Measurements from ENCODE around the gene HSPG2.
"Not testable (repeated sequence)": the region's sequence is repeated elsewhere in the genome, so short reads cannot be mapped to it uniquely, and the experiment has no call there.

The HSPG2 gene

GRCh38 chr1:21821385-21822019, 115.6 kb downstream of the HSPG2 start:
- no peak for DNase-seq

- no peak for DNase-seq
Observed at GRCh38 chr1:21820597-21821232, 116.4 kb downstream of the HSPG2 start.

GRCh38 chr1:21818656-21819055, 118.5 kb downstream of the HSPG2 start:
- DNase-seq, result peak; percentile 37

- no peak for DNase-seq
Observed at GRCh38 chr1:21816602-21817302, 120.4 kb downstream of the HSPG2 start.

GRCh38 chr1:21815724-21816321, 121.3 kb downstream of the HSPG2 start:
- DNase-seq, result no peak

- no peak for DNase-seq
Observed at GRCh38 chr1:21814981-21815582, 122.0 kb downstream of the HSPG2 start.

- DNase-seq, result peak; percentile 42
Observed at GRCh38 chr1:21814241-21814918, 122.7 kb downstream of the HSPG2 start.

GRCh38 chr1:21813542-21813941, 123.6 kb downstream of the HSPG2 start:
- DNase-seq, result no peak

GRCh38 chr1:21811875-21812305, 125.2 kb downstream of the HSPG2 start, which contains the start of gene LDLRAD2:
Gene LDLRAD2 (plus strand): TSS chr1:21812265. CDS start chr1:21812452, 187 bp downstream.
- DNase-seq, result no peak

- DNase-seq, result no peak
Observed at GRCh38 chr1:21804536-21804935, 132.6 kb downstream of the HSPG2 start.

- DNase-seq, result no peak
Observed at GRCh38 chr1:21801100-21801499, 136.0 kb downstream of the HSPG2 start.

GRCh38 chr1:21799730-21800129, 137.4 kb downstream of the HSPG2 start:
- DNase-seq, result no peak

GRCh38 chr1:21795075-21795474, 142.0 kb downstream of the HSPG2 start:
- DNase-seq, result no peak

- DNase-seq, result no peak
Observed at GRCh38 chr1:21794656-21795055, 142.5 kb downstream of the HSPG2 start.

GRCh38 chr1:21793104-21793503, 144.0 kb downstream of the HSPG2 start:
- no peak for DNase-seq

GRCh38 chr1:21786640-21787039, 150.5 kb downstream of the HSPG2 start:
- no peak for DNase-seq

- not testable (repeated sequence) for DNase-seq
Observed at GRCh38 chr1:21785764-21786163, 151.3 kb downstream of the HSPG2 start.

GRCh38 chr1:21783679-21784603, 153.2 kb downstream of the HSPG2 start:
- no peak for DNase-seq

GRCh38 chr1:21782868-21783678, 154.0 kb downstream of the HSPG2 start, which contains the start of gene USP48:
Gene USP48 (minus strand): TSS chr1:21783149. CDS start chr1:21782957, 192 bp downstream.
- peak; percentile 97 for DNase-seq

GRCh38 chr1:21782349-21782867, 154.7 kb downstream of the HSPG2 start:
- DNase-seq, result peak; percentile 51

All from CD4-positive, alpha-beta T cell treated with Interleukin-17A for 4 hours (primary cell).